Esophagus muscularis mucosa (tissue), 4 donors: Measurements from ENCODE around the gene CDK14. TPM values are rescaled to one million over a fixed set of nuclear protein-coding genes. Genes with fewer than 3 reads are reported as not detected.

Experiments
- DNase-seq: peaks from one replicate; pipeline ENCODE4 v3.0.0-alpha.2; 2017; ENCODE audit errors: extremely low spot score
- H3K27ac ChIP-seq, 4 donors: fragments of 200-600 bp; sonication (generic); replicated peaks in 1 of 4; 1 replicate in 3 of 4; 2 replicates in 1 of 4; pipeline ENCODE4 v1.5.1; 2016 to 2019; ENCODE audit warnings: mild to moderate bottlenecking in 1 of 4
- H3K27me3 ChIP-seq, 4 donors: fragments of 200-600 bp; sonication (generic); one replicate each; pipeline versions ENCODE4 v1.5.1 to v1.6.0; 2016 to 2019
- H3K36me3 ChIP-seq, 4 donors: fragments of 200-600 bp; sonication (generic); one replicate each; pipeline ENCODE4 v1.5.1; 2016 to 2019
- H3K4me1 ChIP-seq, 4 donors: fragments of 200-600 bp; sonication (generic); one replicate each; pipeline ENCODE4 v1.5.1; 2016 to 2019
- H3K4me3 ChIP-seq, 4 donors: fragments of 200-600 bp; sonication (generic); 1 replicate in 2 of 4; 2 replicates in 2 of 4; pipeline ENCODE4 v1.5.1; 2016 to 2019; ENCODE audit warnings: mild to moderate bottlenecking in 4 of 4, moderate library complexity in 1 of 4
- H3K9me3 ChIP-seq, 4 donors: fragments of 200-600 bp; sonication (generic); 1 replicate in 3 of 4; 2 replicates in 1 of 4; pipeline ENCODE4 v1.5.1; 2016 to 2019
- EP300 ChIP-seq: sonication (generic); formaldehyde crosslinking; IDR thresholded peaks from one replicate; pipeline ENCODE4 v1.6.1; 2017; ENCODE audit warnings: antibody characterized with exemption
- POLR2A ChIP-seq: fragments of 450-650 bp; IDR thresholded peaks from one replicate; pipeline ENCODE4 v1.6.1; 2017; ENCODE audit warnings: antibody characterized with exemption, moderate library complexity, mild to moderate bottlenecking, low read depth
- POLR2AphosphoS5 ChIP-seq, 2 donors: sonication (generic); formaldehyde crosslinking; IDR thresholded peaks; one replicate each; pipeline ENCODE4 v1.6.1; 2017; ENCODE audit warnings: antibody characterized with exemption in 2 of 2
- WGBS: methylation state at CpG from one replicate; pipeline ENCODE4 v1.1.5; 2018; 5-methylcytosine and 5-hydroxymethylcytosine counted together
- intact Hi-C: fragments of 100-400 bp; cut with DNase I; formaldehyde crosslinking; loops from one replicate; pipeline ENCODE4 v1.15.1; 2023
- total RNA-seq, 4 donors: library from RNA; depleted of rRNA; stranded (reverse); fragments of >200 nt; gene quantifications; one replicate each; pipeline versions ENCODE4 v1.1.0 to v1.2.1, GENCODE V29; 2016
- TF ChIP-seq, protein P1 (sequence below), 3 experiments: fragments of 200-600 bp in 2 of 3; fragments of 450-650 bp in 1 of 3; sonication (generic) in 2 of 3; IDR thresholded peaks; one replicate each; pipeline ENCODE4 v1.5.1; 2017 to 2019; ENCODE audit warnings: antibody characterized with exemption in 3 of 3, mild to moderate bottlenecking in 2 of 3, moderate library complexity in 1 of 3

CDK14 gene
- total RNA-seq, 4 donors from 2014 or later = 9.6 to 17.7 (median 14.3) TPM

DNA sequence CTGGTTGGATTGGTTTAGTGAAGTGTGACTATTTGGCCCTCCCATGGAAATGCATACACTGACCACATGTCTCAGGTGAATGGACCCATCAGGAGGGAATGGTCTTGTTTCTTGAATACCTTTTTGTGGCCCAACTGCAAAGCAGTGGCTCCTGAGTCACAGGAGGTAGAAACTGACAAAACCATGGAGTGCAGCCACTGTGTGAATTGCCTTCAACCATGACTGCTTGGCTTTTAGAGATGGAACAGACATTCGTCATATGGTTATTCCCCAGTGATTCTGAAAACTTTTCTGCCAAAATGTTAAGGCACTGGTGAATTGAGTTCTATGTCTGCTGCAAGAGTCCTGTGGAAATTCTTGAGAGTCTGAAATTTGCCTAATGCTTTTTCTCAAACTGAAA lies 64.7 kb downstream of the CDK14 start:
- H3K27ac ChIP-seq = no peak overlapping the region
- 57% methylated on average over 1 of the region's 1 CpG for WGBS
- no peaks in the 10 kb centered on the region for H3K36me3 ChIP-seq
- peaks cover 19 to 26% (median 23%) of the 10 kb centered on the region in 4 donors for H3K4me1 ChIP-seq
- no peak overlapping the region for H3K4me3 ChIP-seq
- no peaks in the 10 kb centered on the region for H3K27me3 ChIP-seq
- DNase-seq = no peak
- intact Hi-C loops = no loop called here
- TF ChIP-seq POLR2A = no peak
- TF ChIP-seq, protein P1, sequence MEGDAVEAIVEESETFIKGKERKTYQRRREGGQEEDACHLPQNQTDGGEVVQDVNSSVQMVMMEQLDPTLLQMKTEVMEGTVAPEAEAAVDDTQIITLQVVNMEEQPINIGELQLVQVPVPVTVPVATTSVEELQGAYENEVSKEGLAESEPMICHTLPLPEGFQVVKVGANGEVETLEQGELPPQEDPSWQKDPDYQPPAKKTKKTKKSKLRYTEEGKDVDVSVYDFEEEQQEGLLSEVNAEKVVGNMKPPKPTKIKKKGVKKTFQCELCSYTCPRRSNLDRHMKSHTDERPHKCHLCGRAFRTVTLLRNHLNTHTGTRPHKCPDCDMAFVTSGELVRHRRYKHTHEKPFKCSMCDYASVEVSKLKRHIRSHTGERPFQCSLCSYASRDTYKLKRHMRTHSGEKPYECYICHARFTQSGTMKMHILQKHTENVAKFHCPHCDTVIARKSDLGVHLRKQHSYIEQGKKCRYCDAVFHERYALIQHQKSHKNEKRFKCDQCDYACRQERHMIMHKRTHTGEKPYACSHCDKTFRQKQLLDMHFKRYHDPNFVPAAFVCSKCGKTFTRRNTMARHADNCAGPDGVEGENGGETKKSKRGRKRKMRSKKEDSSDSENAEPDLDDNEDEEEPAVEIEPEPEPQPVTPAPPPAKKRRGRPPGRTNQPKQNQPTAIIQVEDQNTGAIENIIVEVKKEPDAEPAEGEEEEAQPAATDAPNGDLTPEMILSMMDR (IDR thresholded peaks at IDR 0.05) = no peak
- TF ChIP-seq POLR2AphosphoS5 (IDR thresholded peaks at IDR 0.05) = no peak
- no peak for TF ChIP-seq EP300
- no peaks in the 10 kb centered on the region for H3K9me3 ChIP-seq

DNA sequence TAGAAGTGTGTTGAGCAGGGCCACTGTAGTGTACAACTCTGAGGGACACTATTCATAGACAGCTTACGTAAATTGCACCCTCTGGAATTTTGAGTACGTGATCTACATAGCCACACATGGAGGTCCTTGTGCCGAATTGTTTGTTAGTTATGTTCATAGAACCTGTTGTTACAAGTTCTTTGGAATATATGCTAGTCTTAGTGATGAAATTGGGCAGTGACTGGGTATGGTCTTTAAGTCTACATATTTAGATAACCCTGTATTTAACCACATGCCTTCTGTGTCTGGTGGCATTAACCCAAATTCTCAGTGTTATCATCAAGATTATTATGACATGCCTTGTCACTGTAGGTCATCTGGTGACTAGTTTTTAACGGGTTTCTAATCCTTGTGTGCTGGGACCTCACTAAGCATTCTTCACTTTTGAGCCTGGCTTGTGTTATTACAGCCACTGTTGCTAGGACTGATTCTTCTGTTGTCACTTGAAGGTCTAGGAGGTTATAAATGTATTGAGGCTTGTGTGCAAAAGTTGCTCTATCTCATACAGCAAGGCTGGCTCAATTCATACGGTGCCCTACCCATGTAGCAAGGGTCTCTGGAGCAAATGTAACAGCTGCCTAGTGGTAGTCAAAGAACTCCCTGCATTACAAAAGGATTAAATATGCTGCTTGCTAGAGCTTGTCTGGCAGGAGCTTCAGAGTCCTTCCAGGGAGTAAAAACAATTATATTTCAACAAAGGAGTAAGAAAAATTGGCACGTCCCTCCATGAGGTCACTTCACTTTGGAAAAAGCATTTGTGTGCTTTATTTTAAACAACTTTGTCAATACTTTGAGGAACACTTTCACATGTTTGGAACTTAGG lies 65.4 kb downstream of the CDK14 start:
- H3K9me3 ChIP-seq = no peaks in the 10 kb centered on the region
- intact Hi-C loops = no loop called here
- H3K27ac ChIP-seq = peak overlapping the region in 2 of 4 donors; percentile 12 to 18
- H3K36me3 ChIP-seq = no peaks in the 10 kb centered on the region
- DNase-seq = no peak
- TF ChIP-seq EP300 = no peak
- no peak for TF ChIP-seq POLR2A
- no peak for TF ChIP-seq POLR2AphosphoS5 (IDR thresholded peaks at IDR 0.05)
- TF ChIP-seq, protein P1 (IDR thresholded peaks at IDR 0.05) = no peak
- no peaks in the 10 kb centered on the region for H3K27me3 ChIP-seq
- H3K4me3 ChIP-seq = no peak overlapping the region
- WGBS = 44% methylated on average over 6 of the region's 6 CpGs
- peaks cover 19 to 31% (median 26%) of the 10 kb centered on the region in 4 donors for H3K4me1 ChIP-seq

DNA sequence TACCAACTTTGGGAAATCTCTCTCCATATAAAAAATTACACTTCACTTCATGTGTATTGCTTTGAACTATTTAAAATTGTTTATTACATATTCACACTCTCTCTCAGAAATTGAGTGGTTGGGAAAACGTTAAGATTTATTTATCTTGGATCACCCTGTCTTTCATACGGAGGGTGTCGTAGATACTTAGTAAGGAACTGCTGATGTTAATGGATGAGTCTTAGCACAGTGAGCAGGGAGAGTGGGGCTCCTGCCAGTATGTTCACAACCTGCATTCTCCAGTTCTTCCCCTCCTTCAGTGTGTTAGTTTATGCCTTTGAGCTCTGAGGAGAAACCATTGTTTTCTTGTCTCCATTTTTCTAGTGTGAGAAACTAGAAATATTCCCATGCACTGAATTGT lies 67.1 kb downstream of the CDK14 start:
- Histone ChIP-seq H3K36me3 (no peaks in the 10 kb centered on the region), H3K27me3 (no peaks in the 10 kb centered on the region), H3K27ac (no peak overlapping the region), H3K9me3 (no peaks in the 10 kb centered on the region), H3K4me1 (peaks cover 19 to 32% (median 26%) of the 10 kb centered on the region in 4 donors), H3K4me3 (no peak overlapping the region)
- 33% methylated on average over 3 of the region's 3 CpGs for WGBS
- TF ChIP-seq, protein P1 (IDR thresholded peaks at IDR 0.05) = no peak
- no peak for TF ChIP-seq EP300
- no peak for TF ChIP-seq POLR2A
- TF ChIP-seq POLR2AphosphoS5 (IDR thresholded peaks at IDR 0.05) = no peak
- intact Hi-C loops = no loop called here
- DNase-seq = no peak

DNA sequence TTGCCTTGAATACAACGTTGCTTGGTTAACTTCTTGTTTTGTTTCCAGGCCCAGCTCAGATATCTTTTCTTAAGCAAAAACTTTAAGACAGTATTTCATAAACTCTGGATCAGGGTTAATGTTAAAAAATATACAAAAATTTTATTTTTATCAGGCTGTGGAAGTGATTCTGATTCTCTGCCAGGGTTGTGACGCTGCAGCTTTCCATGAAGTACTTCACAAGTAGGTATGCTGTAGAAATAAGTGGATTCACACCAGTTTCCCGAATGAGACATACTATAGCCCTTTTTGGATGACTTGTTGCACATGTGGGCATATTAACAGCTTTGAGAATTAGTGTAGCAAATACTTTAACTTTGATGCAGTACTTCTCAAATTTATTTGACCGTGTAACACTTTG lies 70.1 kb downstream of the CDK14 start:
- DNase-seq = no peak
- intact Hi-C loops = no loop called here
- no peaks in the 10 kb centered on the region for H3K36me3 ChIP-seq
- H3K27ac ChIP-seq = no peak overlapping the region
- whole genome bisulfite sequencing = 67% methylated on average over 4 of the region's 4 CpGs
- peaks cover 14 to 36% (median 23%) of the 10 kb centered on the region in 4 donors for H3K4me1 ChIP-seq
- TF ChIP-seq POLR2A (no peak), POLR2AphosphoS5 (IDR thresholded peaks at IDR 0.05) (no peak)
- no peak overlapping the region for H3K4me3 ChIP-seq
- H3K27me3 ChIP-seq = no peaks in the 10 kb centered on the region
- H3K9me3 ChIP-seq = no peaks in the 10 kb centered on the region

DNA sequence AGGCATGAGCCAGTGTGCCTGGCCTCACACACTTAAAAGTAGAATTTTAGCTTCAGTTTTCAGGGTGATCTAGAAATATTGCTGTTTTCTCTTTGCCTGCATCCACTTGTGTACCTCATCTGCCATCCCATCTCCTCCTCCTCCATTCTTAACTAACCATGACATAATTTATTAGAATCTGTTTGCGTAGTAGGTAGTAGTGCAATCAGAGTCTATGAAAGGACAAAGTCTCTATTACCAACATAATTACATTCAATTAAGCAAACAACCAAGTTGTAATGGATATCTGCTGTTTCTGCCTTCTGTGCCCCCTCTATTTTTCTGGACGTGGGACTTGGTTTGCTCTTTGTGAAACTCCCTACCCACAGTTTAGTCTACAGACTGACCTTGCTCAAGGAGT lies 72.9 kb downstream of the CDK14 start:
- intact Hi-C loops = no loop called here
- TF ChIP-seq, protein P1 (IDR thresholded peaks at IDR 0.05) = no peak
- TF ChIP-seq EP300 (no peak), POLR2A (no peak), POLR2AphosphoS5 (IDR thresholded peaks at IDR 0.05) (no peak)
- Histone ChIP-seq H3K36me3 (no peaks in the 10 kb centered on the region), H3K27ac (no peak overlapping the region), H3K4me1 (peaks cover 0 to 21% (median 6%) of the 10 kb centered on the region in 4 donors), H3K27me3 (no peaks in the 10 kb centered on the region), H3K4me3 (no peak overlapping the region), H3K9me3 (no peaks in the 10 kb centered on the region)
- no peak for DNase-seq
- 86% methylated on average over 2 of the region's 2 CpGs for WGBS
